ENCODE measurements around the gene ARL4A. TPM values are rescaled to one million over a fixed set of nuclear protein-coding genes. Genes with fewer than 3 reads are reported as not detected.

The ARL4A gene
- total and polyA plus RNA-seq, 2 of the 13 experiments (the other 11 are each of a cell fraction or from before 2014, with no cell fraction given) = 10.8 to 25.6 TPM

- no peak for TF ChIP-seq PHF8 (CRISPR knock-in tag; IDR thresholded peaks at IDR 0.05)
- no peak for TF ChIP-seq MTA1 (CRISPR knock-in tag; IDR thresholded peaks at IDR 0.05; ENCODE audit: borderline replicate concordance)
- TF ChIP-seq MAFK (conservative IDR thresholded peaks at IDR 0.05 in 1 of 2, IDR thresholded peaks at IDR 0.05 in 1 of 2; ENCODE audit: low read length in 2 of 2) = peak; percentile 55 to 82; a peak in 3 of 4 replicates
- TF ChIP-seq MNT (IDR thresholded peaks at IDR 0.05) = no peak
- TF ChIP-seq SMARCC2 (IDR thresholded peaks at IDR 0.05) = no peak
- TF ChIP-seq HNF1A (IDR thresholded peaks at IDR 0.05; ENCODE audit: low read depth) = no peak
- TF ChIP-seq HNF1A (CRISPR knock-in tag; IDR thresholded peaks at IDR 0.05; ENCODE audit: borderline replicate concordance) = peak; percentile 47; the same call in 1 of the 2 replicates
- no peak for TF ChIP-seq SCMH1 (CRISPR knock-in tag; IDR thresholded peaks at IDR 0.05; ENCODE audit: borderline replicate concordance)
- TF ChIP-seq ZNF570 (CRISPR knock-in tag; IDR thresholded peaks at IDR 0.05; ENCODE audit: borderline replicate concordance) = no peak
- no peak for TF ChIP-seq SOX13 (IDR thresholded peaks at IDR 0.05)
- peak in 1 of 2 experiments; percentile 89; a peak in 2 of 4 replicates for TF ChIP-seq SOX13 (CRISPR knock-in tag; conservative IDR thresholded peaks at IDR 0.05 in 1 of 2, IDR thresholded peaks at IDR 0.05 in 1 of 2)
- 0 out of 2 replicates have a peak, but pooled peaks have one; percentile 46 for TF ChIP-seq ZGPAT (CRISPR knock-in tag; IDR thresholded peaks at IDR 0.05)
- TF ChIP-seq ISL2 (CRISPR knock-in tag; IDR thresholded peaks at IDR 0.05) = peak; percentile 77
- TF ChIP-seq PBX2 (CRISPR knock-in tag; IDR thresholded peaks at IDR 0.05) = no peak
- no peak for TF ChIP-seq NCOA5 (CRISPR knock-in tag; IDR thresholded peaks at IDR 0.05)
- TF ChIP-seq ZBTB2 (CRISPR knock-in tag; IDR thresholded peaks at IDR 0.05; ENCODE audit: low read depth) = no peak
These were observed 39.8 kb upstream of the ARL4A start (continued) for GRCh38 chr7:12647364-12648219.

Data from HepG2 (cell line).